K562 (cell line): ENCODE measurements around the gene SESN3. TPM values are rescaled to one million over a fixed set of nuclear protein-coding genes. Genes with fewer than 3 reads are reported as not detected.

Experiments used
- ATF1 ChIP-seq, 2 experiments: fragments of 450-650 bp in 1 of 2; IDR thresholded peaks; 2 replicates each; pipeline ENCODE4 v1.6.1; 2016; ENCODE audit warnings: missing compliant biosample characterization in 1 of 2, missing genetic modification characterization in 1 of 2
- C11orf30 ChIP-seq: fragments of 450-650 bp; IDR thresholded peaks from 2 replicates; pipeline ENCODE4 v1.6.1; 2016; ENCODE audit warnings: low read depth, mild to moderate bottlenecking
- ETV6 ChIP-seq, 3 experiments: fragments of 150-350 bp in 1 of 3; sonication (generic) in 1 of 3; formaldehyde crosslinking in 1 of 3; IDR thresholded peaks; 2 replicates each; pipeline versions ENCODE4 v1.6.1 to v1.8.0; 2014 to 2022; ENCODE audit warnings: borderline replicate concordance in 2 of 3, low read depth in 2 of 3, antibody characterized with exemption in 1 of 3, low read length in 1 of 3, mild to moderate bottlenecking in 1 of 3, missing genetic modification reagents in 1 of 3
- HDAC1 ChIP-seq, 2 experiments: fragments of 450-650 bp; IDR thresholded peaks; 2 replicates each; pipeline ENCODE4 v1.6.1; 2016 to 2017; ENCODE audit warnings: inconsistent platforms in 1 of 2, mild to moderate bottlenecking in 1 of 2, moderate library complexity in 1 of 2
- HDAC8 ChIP-seq: fragments of 450-650 bp; IDR thresholded peaks from 2 replicates; pipeline ENCODE4 v1.6.1; 2016; ENCODE audit warnings: mild to moderate bottlenecking, missing genetic modification characterization, moderate library complexity, missing compliant biosample characterization
- HMGN3 ChIP-seq: IDR thresholded peaks from 2 replicates; pipeline ENCODE4 v1.6.1; 2011; ENCODE audit warnings: borderline replicate concordance, low read depth, mild to moderate bottlenecking, mixed read lengths, low read length; ENCODE audit not compliant: insufficient read length; ENCODE audit errors: extremely low read depth
- HNRNPUL1 ChIP-seq: fragments of 200-400 bp; formaldehyde crosslinking; IDR thresholded peaks from 2 replicates; pipeline ENCODE4 v1.6.1; 2017; ENCODE audit warnings: low read length
- JUND ChIP-seq, 2 experiments: IDR thresholded peaks; 2 replicates in 1 of 2; 3 replicates in 1 of 2; pipeline ENCODE4 v1.6.1; 2011; ENCODE audit warnings: borderline replicate concordance in 2 of 2, low read depth in 2 of 2, low read length in 2 of 2, improper control_type of control experiment in 1 of 2, missing biosample characterization in 1 of 2, missing genetic modification characterization in 1 of 2, missing genetic modification reagents in 1 of 2
- KDM1A ChIP-seq, 2 experiments: fragments of 450-650 bp; IDR thresholded peaks; 2 replicates each; pipeline ENCODE4 v1.6.1; 2016; ENCODE audit warnings: mild to moderate bottlenecking in 2 of 2
- NFRKB ChIP-seq: fragments of 450-650 bp; IDR thresholded peaks from 2 replicates; pipeline ENCODE4 v1.6.1; 2016; ENCODE audit warnings: low read depth
- NUFIP1 ChIP-seq: fragments of 450-650 bp; IDR thresholded peaks from 2 replicates; pipeline ENCODE4 v1.6.1; 2018; ENCODE audit not compliant: partially characterized antibody
- PREB ChIP-seq: sonication (generic); formaldehyde crosslinking; IDR thresholded peaks from 2 replicates; pipeline ENCODE4 v1.8.1; 2023; ENCODE audit warnings: mild to moderate bottlenecking, missing genetic modification reagents
- RBM34 ChIP-seq: fragments of 200-400 bp; formaldehyde crosslinking; IDR thresholded peaks from 2 replicates; pipeline ENCODE4 v1.6.1; 2018; ENCODE audit warnings: low read length, borderline replicate concordance; ENCODE audit not compliant: insufficient read depth
- RFX5 ChIP-seq: IDR thresholded peaks from 2 replicates; pipeline ENCODE4 v1.6.1; 2011; ENCODE audit warnings: low read depth, mild to moderate bottlenecking, improper control_type of control experiment, low read length
- SAFB2 ChIP-seq: fragments of 200-400 bp; formaldehyde crosslinking; IDR thresholded peaks from 2 replicates; pipeline ENCODE4 v1.6.1; 2018; ENCODE audit warnings: borderline replicate concordance, low read length, low read depth, moderate library complexity; ENCODE audit not compliant: severe bottlenecking
- SIRT6 ChIP-seq: IDR thresholded peaks from one replicate; pipeline ENCODE4 v1.6.1; 2012; ENCODE audit warnings: low read depth, mild to moderate bottlenecking, control low read depth, inconsistent platforms, low read length, moderate library complexity
- SMARCA5 ChIP-seq: fragments of 450-650 bp; IDR thresholded peaks from 2 replicates; pipeline ENCODE4 v1.6.1; 2016
- TAF7 ChIP-seq: fragments of 450-650 bp; IDR thresholded peaks from 2 replicates; pipeline ENCODE4 v1.6.1; 2016; ENCODE audit warnings: missing genetic modification characterization, missing compliant biosample characterization
- ZC3H11A ChIP-seq: IDR thresholded peaks from 2 replicates; pipeline ENCODE4 v1.6.1; 2012; ENCODE audit warnings: low read depth, low read length, improper control_type of control experiment
- ZNF668 ChIP-seq: fragments of 250-450 bp; sonication (Bioruptor Pico); IDR thresholded peaks from 2 replicates; pipeline ENCODE4 v1.8.0; 2022; ENCODE audit warnings: mild to moderate bottlenecking, inconsistent platforms
- ZNF699 ChIP-seq: fragments of 250-450 bp; sonication (Bioruptor Pico); IDR thresholded peaks from 2 replicates; pipeline ENCODE4 v1.8.0; 2021; ENCODE audit warnings: mild to moderate bottlenecking, moderate library complexity; ENCODE audit not compliant: insufficient replicate concordance
- polyA plus RNA-seq, 8 experiments: library from polyadenylated mRNA; depleted of rRNA in 4 of 8; stranded (reverse) in 5 of 8; unstranded in 3 of 8; fragments of >200 nt; fragmentation: Nextera tagmentation in 2 of 8; fragmentation: Illumina TruSeq in 1 of 8; extraction: Ambion mirVana in 2 of 8; extraction: Trizol in 1 of 8; gene quantifications; 2 replicates each; pipeline versions ENCODE4 v1.2.1 to v1.2.3, GENCODE V29; 2011 to 2014; ENCODE audit warnings: inconsistent platforms in 1 of 8, missing spikeins in 1 of 8
- total RNA-seq, 7 experiments: library from RNA; depleted of rRNA in 6 of 7; stranded (reverse); fragments of >200 nt in 6 of 7; fragmentation: Illumina TruSeq in 2 of 7; extraction: Trizol in 2 of 7; gene quantifications; 2 replicates each; pipeline versions ENCODE4 v1.2.1 to v1.2.3, GENCODE V29; 2011 to 2021; ENCODE audit warnings: low replicate concordance in 1 of 7
- TF ChIP-seq, protein P1 (sequence below), 2 experiments: IDR thresholded peaks; 2 replicates each; pipeline ENCODE4 v1.6.1; 2011; ENCODE audit warnings: borderline replicate concordance in 1 of 2, control low read depth in 1 of 2, low read depth in 1 of 2, low read length in 1 of 2, mild to moderate bottlenecking in 1 of 2, mixed read lengths in 1 of 2, moderate library complexity in 1 of 2; ENCODE audit not compliant: insufficient read depth in 1 of 2, insufficient read length in 1 of 2, poor library complexity in 1 of 2, severe bottlenecking in 1 of 2; ENCODE audit errors: extremely low read depth in 1 of 2
- TF ChIP-seq, protein P2 (sequence below): IDR thresholded peaks from 2 replicates; pipeline ENCODE4 v1.6.1; 2011; ENCODE audit not compliant: insufficient read length; ENCODE audit errors: extremely low read depth

The SESN3 gene
- total and polyA plus RNA-seq, 9 of the 15 experiments (the other 6 are each of a cell fraction or from before 2014, with no cell fraction given) = 0.44 to 2.6 (median 1.5) TPM

DNA sequence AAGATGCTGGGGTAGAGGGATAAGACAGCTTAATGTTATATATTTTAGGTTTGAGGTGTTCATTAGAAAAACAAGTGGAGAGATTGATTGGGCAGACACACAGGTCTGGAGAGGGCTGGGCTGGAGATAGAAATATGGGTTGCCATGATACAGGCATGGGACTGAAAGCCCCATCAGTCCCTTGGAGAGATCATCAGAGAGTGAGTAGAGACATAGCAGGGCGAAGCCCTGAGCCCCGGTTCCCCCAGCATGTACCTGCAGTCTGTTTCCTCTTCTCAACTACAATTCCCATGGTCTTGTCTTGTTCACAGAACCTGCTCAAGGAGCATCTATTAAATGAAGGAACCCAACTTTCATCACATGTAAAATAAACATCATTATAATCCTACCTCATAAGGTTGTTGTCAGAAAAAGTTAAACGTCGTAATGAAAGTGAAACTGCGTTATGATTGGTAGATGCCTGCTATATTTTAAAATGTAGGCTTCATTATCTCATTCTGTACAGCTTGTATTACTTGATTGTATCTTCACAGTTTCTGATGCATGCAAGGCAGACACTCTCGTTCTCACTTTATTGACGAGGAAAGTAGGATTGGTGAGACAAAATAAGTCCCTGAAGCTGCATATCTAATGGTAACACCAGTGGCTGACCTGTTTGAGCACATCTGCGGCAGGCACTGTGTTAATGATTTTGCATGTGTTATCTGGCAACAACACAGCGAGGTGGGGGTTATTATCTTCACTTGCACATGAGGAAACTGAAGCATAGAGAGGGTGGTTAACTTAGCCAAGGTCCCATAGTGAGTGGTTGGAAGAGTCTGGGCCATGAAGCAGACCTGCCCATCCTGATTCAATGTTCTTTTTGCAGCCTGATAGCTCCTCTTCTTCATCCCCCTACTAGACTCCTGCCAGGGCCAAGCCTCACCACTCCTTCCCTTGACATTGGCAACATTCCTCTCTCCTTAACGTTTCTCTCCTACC, 77.8 kb downstream of the SESN3 start (continued):
- TF ChIP-seq, protein P1, sequence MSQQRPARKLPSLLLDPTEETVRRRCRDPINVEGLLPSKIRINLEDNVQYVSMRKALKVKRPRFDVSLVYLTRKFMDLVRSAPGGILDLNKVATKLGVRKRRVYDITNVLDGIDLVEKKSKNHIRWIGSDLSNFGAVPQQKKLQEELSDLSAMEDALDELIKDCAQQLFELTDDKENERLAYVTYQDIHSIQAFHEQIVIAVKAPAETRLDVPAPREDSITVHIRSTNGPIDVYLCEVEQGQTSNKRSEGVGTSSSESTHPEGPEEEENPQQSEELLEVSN (IDR thresholded peaks at IDR 0.05; ENCODE audit: borderline replicate concordance in 1 of 2, extremely low read depth in 1 of 2, insufficient read depth in 1 of 2, insufficient read length in 1 of 2, low read depth in 1 of 2, low read length in 1 of 2, poor library complexity in 1 of 2, severe bottlenecking in 1 of 2) = no peak
- TF ChIP-seq ZNF668 (CRISPR knock-in tag) (peak; percentile 78; the same call in 1 of the 2 replicates), JUND (IDR thresholded peaks at IDR 0.05; ENCODE audit: borderline replicate concordance, low read depth, low read length) (peak; percentile 83), JUND (tag; IDR thresholded peaks at IDR 0.05; ENCODE audit: borderline replicate concordance, low read depth, low read length) (peak; percentile 76; the same call in 2 of the 3 replicates), ZC3H11A (no peak), TAF7 (tag) (no peak), HNRNPUL1 (no peak), HDAC8 (no peak), KDM1A (IDR thresholded peaks at IDR 0.05) (peak; percentile 95 to 96), RBM34 (no peak), ZNF699 (CRISPR knock-in tag) (no peak), NUFIP1 (no peak), ATF1 (CRISPR knock-in tag; IDR thresholded peaks at IDR 0.05) (no peak), ATF1 (tag; IDR thresholded peaks at IDR 0.05) (peak; percentile 81), SIRT6 (no peak), RFX5 (no peak), PREB (CRISPR knock-in tag) (no peak), SMARCA5 (no peak), NFRKB (no peak), C11orf30 (peak; percentile 30), HMGN3 (peak; percentile 91), ETV6 (IDR thresholded peaks at IDR 0.05; ENCODE audit: borderline replicate concordance in 1 of 2, low read depth in 2 of 2, low read length in 1 of 2) (peak in 1 of 2 experiments; percentile 71; a peak in 2 of 4 replicates), ETV6 (CRISPR knock-in tag; IDR thresholded peaks at IDR 0.05; ENCODE audit: borderline replicate concordance) (no peak), SAFB2 (no peak), HDAC1 (IDR thresholded peaks at IDR 0.05) (peak in 1 of 2 experiments; percentile 80; a peak in 1 of 4 replicates)
- TF ChIP-seq, protein P2, sequence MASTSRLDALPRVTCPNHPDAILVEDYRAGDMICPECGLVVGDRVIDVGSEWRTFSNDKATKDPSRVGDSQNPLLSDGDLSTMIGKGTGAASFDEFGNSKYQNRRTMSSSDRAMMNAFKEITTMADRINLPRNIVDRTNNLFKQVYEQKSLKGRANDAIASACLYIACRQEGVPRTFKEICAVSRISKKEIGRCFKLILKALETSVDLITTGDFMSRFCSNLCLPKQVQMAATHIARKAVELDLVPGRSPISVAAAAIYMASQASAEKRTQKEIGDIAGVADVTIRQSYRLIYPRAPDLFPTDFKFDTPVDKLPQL = no peak
